Suppressor macrophage (primary cell): ENCODE measurements around the gene ANO4.
"Not testable (repeated sequence)": the region's sequence is repeated elsewhere in the genome, so short reads cannot be mapped to it uniquely, and the experiment has no call there.

Experiments used
- DNase-seq, 4 experiments: peaks; one replicate each; pipeline ENCODE4 v3.0.0-alpha.2; 2020 to 2022

The ANO4 gene

GRCh38 chr12:101108130-101108529 lies 313.6 kb downstream of the ANO4 start:
- no peak for DNase-seq

GRCh38 chr12:101110866-101111265 lies 316.3 kb downstream of the ANO4 start:
- no peak for DNase-seq

- no peak for DNase-seq
Observed at GRCh38 chr12:101111441-101111840, 316.9 kb downstream of the ANO4 start.

- DNase-seq: no peak
Observed at GRCh38 chr12:101115326-101115725, 320.8 kb downstream of the ANO4 start.

- no peak for DNase-seq
Observed at GRCh38 chr12:101116911-101117310, 322.3 kb downstream of the ANO4 start.

GRCh38 chr12:101117842-101118241 lies 323.3 kb downstream of the ANO4 start:
- DNase-seq: no peak

- DNase-seq: no peak
Observed at GRCh38 chr12:101127521-101128219, 333.1 kb downstream of the ANO4 start.

- DNase-seq: not testable (repeated sequence)
Observed at GRCh38 chr12:101145777-101146431, 351.3 kb downstream of the ANO4 start.

GRCh38 chr12:101165319-101165718 lies 370.7 kb downstream of the ANO4 start:
- no peak for DNase-seq

GRCh38 chr12:101166866-101167265 lies 372.3 kb downstream of the ANO4 start:
- no peak for DNase-seq

GRCh38 chr12:101168001-101168400 lies 373.4 kb downstream of the ANO4 start:
- no peak for DNase-seq

- peak; percentile 2 to 12 (median 7) for DNase-seq
Observed at GRCh38 chr12:101172316-101172715, 377.7 kb downstream of the ANO4 start.

- no peak for DNase-seq
Observed at GRCh38 chr12:101173197-101173749, 378.7 kb downstream of the ANO4 start.

- no peak for DNase-seq
Observed at GRCh38 chr12:101174541-101174940, 380.0 kb downstream of the ANO4 start.
